LNCaP clone FGC (cell line): ENCODE measurements around the gene ABHD15.

Experiments
- DNase-seq: peaks from one replicate; pipeline ENCODE4 v3.0.0-alpha.2; 2011; ENCODE audit warnings: low read depth
- H3K4me3 ChIP-seq: 2 replicates; pipeline ENCODE4 v1.5.1; 2011; ENCODE audit warnings: mild to moderate bottlenecking, low read depth, low read length, control low read depth
- TF ChIP-seq, protein P1 (sequence below): IDR thresholded peaks from 2 replicates; pipeline ENCODE4 v1.5.1; 2012; ENCODE audit warnings: mild to moderate bottlenecking; ENCODE audit not compliant: control insufficient read depth, insufficient read depth; ENCODE audit errors: extremely low read depth

The ABHD15 gene

DNA sequence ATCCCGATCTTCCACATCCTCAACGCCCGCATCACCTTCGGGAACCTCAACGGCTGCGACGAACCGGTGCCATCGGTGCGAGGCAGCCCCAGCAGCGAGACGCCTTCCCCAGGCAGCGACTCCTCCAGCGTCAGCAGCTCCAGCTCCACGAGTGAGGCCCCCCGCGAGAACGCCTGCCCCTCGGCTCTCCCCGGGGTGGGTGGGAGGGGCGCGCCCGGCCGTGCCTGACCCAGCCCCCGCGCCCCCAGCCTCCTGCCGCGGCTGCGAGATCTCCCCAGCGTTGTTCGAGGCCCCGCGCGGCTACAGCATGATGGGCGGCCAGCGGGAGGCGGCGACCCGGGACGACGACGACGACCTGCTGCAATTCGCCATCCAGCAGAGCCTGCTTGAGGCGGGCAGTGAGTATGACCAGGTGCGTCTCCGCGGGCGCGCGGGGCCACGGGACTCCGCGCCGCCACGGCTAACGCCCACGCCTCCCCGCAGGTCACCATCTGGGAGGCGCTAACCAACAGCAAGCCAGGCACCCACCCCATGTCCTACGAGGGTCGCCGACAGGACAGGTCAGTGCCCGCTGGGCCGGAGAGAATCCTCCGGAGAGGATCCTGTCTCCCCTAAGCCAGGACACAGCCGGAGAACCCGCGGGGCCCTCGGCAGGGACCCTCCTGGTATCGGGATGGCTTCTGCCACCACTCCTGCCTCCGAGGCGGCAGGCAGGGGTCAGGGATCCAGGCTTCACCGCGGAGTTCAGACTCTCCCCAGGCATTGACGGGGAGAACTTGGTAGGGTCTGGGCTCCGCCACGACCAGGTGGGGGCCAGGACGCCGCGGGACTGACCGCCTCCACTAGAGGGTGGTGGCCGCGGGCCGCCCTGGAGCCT is 45.8 kb upstream of the ABHD15 start:
- no peak for DNase-seq
- H3K4me3 ChIP-seq, result no peak overlapping the region
- TF ChIP-seq, protein P1, sequence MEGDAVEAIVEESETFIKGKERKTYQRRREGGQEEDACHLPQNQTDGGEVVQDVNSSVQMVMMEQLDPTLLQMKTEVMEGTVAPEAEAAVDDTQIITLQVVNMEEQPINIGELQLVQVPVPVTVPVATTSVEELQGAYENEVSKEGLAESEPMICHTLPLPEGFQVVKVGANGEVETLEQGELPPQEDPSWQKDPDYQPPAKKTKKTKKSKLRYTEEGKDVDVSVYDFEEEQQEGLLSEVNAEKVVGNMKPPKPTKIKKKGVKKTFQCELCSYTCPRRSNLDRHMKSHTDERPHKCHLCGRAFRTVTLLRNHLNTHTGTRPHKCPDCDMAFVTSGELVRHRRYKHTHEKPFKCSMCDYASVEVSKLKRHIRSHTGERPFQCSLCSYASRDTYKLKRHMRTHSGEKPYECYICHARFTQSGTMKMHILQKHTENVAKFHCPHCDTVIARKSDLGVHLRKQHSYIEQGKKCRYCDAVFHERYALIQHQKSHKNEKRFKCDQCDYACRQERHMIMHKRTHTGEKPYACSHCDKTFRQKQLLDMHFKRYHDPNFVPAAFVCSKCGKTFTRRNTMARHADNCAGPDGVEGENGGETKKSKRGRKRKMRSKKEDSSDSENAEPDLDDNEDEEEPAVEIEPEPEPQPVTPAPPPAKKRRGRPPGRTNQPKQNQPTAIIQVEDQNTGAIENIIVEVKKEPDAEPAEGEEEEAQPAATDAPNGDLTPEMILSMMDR, result no peak

DNA sequence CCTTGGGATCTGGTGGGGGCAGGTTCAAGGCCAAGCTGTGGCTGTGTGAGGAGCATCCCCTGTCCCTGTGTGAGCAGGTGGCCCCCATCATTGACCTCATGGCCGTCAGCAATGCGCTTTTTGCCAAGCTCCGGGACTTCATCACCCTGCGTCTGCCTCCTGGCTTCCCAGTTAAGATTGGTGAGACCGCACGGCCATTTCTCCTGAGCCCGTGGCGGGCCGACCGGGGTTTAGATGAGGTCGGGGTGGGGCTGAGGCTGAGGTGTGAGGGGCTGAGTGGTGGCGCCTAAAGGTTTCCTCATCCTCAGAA is 45.2 kb upstream of the ABHD15 start:
- TF ChIP-seq, protein P1, result no peak
- no peak for DNase-seq
- H3K4me3 ChIP-seq, result no peak overlapping the region

DNA sequence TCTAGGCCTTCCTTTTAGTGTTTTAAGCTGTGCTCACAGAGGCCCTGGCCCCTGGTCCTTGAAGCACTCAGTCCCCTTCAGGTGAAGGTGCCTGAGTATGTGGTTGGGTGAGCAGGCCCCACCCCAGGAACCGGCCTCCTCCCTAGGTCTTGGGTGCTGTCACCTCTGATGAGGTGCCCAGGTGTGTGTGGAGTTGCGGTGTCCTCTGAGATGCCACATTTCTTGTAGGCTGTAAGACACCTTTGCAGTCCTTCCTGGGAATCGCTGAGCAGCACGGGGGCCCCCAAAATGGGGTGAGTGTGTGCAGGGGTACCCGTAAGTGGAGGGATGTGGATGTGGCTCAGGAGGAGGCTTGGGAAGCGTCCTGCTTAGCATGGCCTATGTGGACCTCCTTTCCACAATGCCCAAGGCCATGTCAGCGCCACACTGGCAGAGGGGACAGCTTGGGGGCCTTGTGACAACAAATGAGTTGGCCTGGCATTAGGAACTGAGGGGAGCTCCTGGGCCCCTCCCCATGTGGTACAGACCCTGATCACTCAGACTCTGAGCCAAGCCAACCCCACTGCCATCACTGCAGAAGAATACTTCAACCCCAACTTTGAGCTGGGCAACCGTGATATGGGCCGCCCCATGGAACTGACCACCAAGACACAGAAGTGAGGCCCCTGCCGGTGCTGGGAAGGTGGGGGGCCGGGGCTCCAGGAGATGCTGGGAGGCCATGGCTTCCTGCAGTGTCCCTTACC is 44.7 kb upstream of the ABHD15 start:
- no peak overlapping the region for H3K4me3 ChIP-seq
- TF ChIP-seq, protein P1, result no peak
- DNase-seq, result no peak

DNA sequence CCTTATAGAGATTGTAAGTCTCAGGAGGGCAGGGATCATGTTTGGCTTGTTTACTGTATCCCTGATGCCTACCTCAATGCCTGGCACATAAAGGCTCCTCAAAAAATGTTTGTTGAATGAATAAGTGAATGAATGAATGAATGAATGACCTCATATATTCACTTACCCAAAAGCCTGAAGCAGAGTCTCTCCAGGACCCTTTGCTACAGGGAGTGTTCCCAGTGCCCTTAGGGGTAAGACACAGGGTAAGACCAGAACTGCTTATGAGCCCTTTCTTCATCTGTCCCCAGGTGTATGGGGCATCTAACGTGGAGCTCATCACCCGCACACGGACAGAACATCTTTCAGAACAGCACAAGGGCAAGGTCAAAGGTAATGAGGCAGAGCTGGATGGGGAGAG is 43.6 kb upstream of the ABHD15 start:
- TF ChIP-seq, protein P1, result no peak
- no peak overlapping the region for H3K4me3 ChIP-seq
- DNase-seq, result no peak

DNA sequence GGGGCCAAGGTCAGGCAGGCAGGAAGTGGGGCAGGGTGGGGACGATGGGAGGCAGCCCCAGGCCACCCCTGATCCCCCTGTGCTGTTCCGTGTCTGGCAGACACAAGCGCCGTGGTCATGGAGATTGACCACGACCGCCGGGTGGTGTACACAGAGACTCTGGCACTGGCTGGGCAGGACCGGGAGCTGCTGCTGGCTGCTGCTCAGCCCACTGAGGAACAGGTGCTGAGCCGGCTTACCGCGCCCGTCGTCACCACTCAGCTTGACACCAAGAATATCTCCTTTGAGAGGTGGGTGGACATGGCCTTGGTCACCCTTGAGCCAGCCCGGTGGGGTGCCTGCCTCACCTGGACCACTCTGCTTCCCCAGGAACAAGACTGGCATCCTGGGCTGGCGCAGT is 42.1 kb upstream of the ABHD15 start:
- TF ChIP-seq, protein P1, result no peak
- DNase-seq, result no peak
- no peak overlapping the region for H3K4me3 ChIP-seq

DNA sequence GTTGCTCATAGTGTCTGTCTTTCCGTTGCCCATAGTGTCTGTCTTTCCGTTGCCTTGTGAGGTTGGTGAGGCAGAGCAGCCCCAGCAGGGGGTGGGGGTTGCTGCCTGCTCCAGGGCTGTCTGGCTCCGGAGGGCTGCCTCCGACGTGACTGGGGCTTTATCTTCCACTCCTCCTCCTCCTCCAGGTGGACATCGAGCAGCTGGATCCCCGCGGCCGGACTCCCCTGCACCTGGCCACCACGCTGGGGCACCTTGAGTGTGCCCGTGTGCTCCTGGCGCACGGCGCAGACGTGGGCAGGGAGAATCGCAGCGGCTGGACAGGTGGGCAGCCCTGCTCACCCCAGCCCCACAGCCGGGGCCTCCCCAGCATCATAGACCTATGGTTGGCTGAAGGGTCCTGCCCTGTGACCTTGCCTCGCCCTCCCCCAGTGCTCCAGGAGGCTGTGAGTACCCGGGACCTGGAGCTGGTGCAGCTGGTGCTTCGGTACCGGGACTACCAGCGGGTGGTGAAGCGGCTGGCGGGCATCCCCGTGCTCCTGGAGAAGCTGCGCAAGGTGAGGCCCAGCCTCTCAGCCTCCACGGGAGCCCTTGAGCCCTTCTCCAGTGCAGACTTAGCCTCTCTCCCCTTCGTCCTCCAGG is 40.8 kb upstream of the ABHD15 start:
- no peak overlapping the region for H3K4me3 ChIP-seq
- DNase-seq, result no peak
- TF ChIP-seq, protein P1, result no peak
